HL-60 (cell line): ENCODE data around the gene OXTR.

Experiments
- DNase-seq, 2 experiments: peaks; one replicate each; pipeline ENCODE4 v3.0.0-alpha.2; 2010 to 2020; ENCODE audit warnings: low read depth in 1 of 2, low spot score in 1 of 2
- H3K27ac ChIP-seq: fragments of 250-450 bp; sonication (Bioruptor Pico); replicated peaks from 2 replicates; pipeline ENCODE4 v1.5.1; 2020; ENCODE audit warnings: mild to moderate bottlenecking, moderate library complexity
- H3K27me3 ChIP-seq: fragments of 250-450 bp; sonication (Bioruptor Pico); 2 replicates; pipeline ENCODE4 v1.5.1; 2021; ENCODE audit warnings: mild to moderate bottlenecking, moderate library complexity; ENCODE audit not compliant: insufficient read depth, poor library complexity, severe bottlenecking
- H3K4me3 ChIP-seq: replicated peaks from 2 replicates; pipeline ENCODE4 v1.5.1; 2011; ENCODE audit warnings: mild to moderate bottlenecking, control low read depth, low read length; ENCODE audit not compliant: insufficient read depth
- CTCF ChIP-seq: IDR thresholded peaks from one replicate; pipeline ENCODE4 v1.5.1; 2011; ENCODE audit warnings: low read length, control low read depth, inconsistent platforms; ENCODE audit not compliant: insufficient read depth
- GABPA ChIP-seq: IDR thresholded peaks from 2 replicates; pipeline ENCODE4 v1.6.1; 2012; ENCODE audit warnings: low read depth
- POLR2AphosphoS5 ChIP-seq: IDR thresholded peaks from 2 replicates; pipeline ENCODE4 v1.6.1; 2012; ENCODE audit warnings: low read depth
- REST ChIP-seq: IDR thresholded peaks from 2 replicates; pipeline ENCODE4 v1.6.1; 2012; ENCODE audit warnings: low read depth; ENCODE audit not compliant: insufficient replicate concordance
- SPI1 ChIP-seq: IDR thresholded peaks from 2 replicates; pipeline ENCODE4 v1.6.1; 2012; ENCODE audit warnings: low read depth, mild to moderate bottlenecking, borderline replicate concordance

OXTR gene

GRCh38 chr3:8712908-8713255, 56.5 kb downstream of the OXTR start:
- no peak for DNase-seq
- Histone ChIP-seq H3K4me3 (no peak overlapping the region), H3K27me3 (no peaks in the 10 kb centered on the region), H3K27ac (no peak overlapping the region)
- TF ChIP-seq REST (no peak), CTCF (no peak)

GRCh38 chr3:8712045-8712907, 57.1 kb downstream of the OXTR start:
- no peaks in the 10 kb centered on the region for H3K27me3 ChIP-seq
- no peak for DNase-seq
- H3K4me3 ChIP-seq, result no peak overlapping the region
- H3K27ac ChIP-seq, result no peak overlapping the region
- TF ChIP-seq REST (no peak), GABPA (no peak), SPI1 (no peak), CTCF (no peak), POLR2AphosphoS5 (no peak)

GRCh38 chr3:8709801-8710507, 59.5 kb downstream of the OXTR start:
- no peak overlapping the region for H3K27ac ChIP-seq
- TF ChIP-seq GABPA (no peak), REST (no peak), CTCF (no peak), SPI1 (no peak), POLR2AphosphoS5 (no peak)
- DNase-seq, result no peak
- no peaks in the 10 kb centered on the region for H3K27me3 ChIP-seq
- no peak overlapping the region for H3K4me3 ChIP-seq
